Esophagus muscularis mucosa (tissue), 4 donors: ENCODE measurements around the gene TPRKB. TPM values are rescaled to one million over a fixed set of nuclear protein-coding genes. Genes with fewer than 3 reads are reported as not detected.
"Not testable (repeated sequence)": the region's sequence is repeated elsewhere in the genome, so short reads cannot be mapped to it uniquely, and the experiment has no call there.

Experiments
- DNase-seq: peaks from one replicate; pipeline ENCODE4 v3.0.0-alpha.2; 2017; ENCODE audit errors: extremely low spot score
- H3K27ac ChIP-seq, 4 donors: fragments of 200-600 bp; sonication (generic); replicated peaks in 1 of 4; 1 replicate in 3 of 4; 2 replicates in 1 of 4; pipeline ENCODE4 v1.5.1; 2016 to 2019; ENCODE audit warnings: mild to moderate bottlenecking in 1 of 4
- H3K27me3 ChIP-seq, 4 donors: fragments of 200-600 bp; sonication (generic); one replicate each; pipeline versions ENCODE4 v1.5.1 to v1.6.0; 2016 to 2019
- H3K36me3 ChIP-seq, 4 donors: fragments of 200-600 bp; sonication (generic); one replicate each; pipeline ENCODE4 v1.5.1; 2016 to 2019
- H3K4me1 ChIP-seq, 4 donors: fragments of 200-600 bp; sonication (generic); one replicate each; pipeline ENCODE4 v1.5.1; 2016 to 2019
- H3K4me3 ChIP-seq, 4 donors: fragments of 200-600 bp; sonication (generic); 1 replicate in 2 of 4; 2 replicates in 2 of 4; pipeline ENCODE4 v1.5.1; 2016 to 2019; ENCODE audit warnings: mild to moderate bottlenecking in 4 of 4, moderate library complexity in 1 of 4
- H3K9me3 ChIP-seq, 4 donors: fragments of 200-600 bp; sonication (generic); 1 replicate in 3 of 4; 2 replicates in 1 of 4; pipeline ENCODE4 v1.5.1; 2016 to 2019
- CTCF ChIP-seq, 3 experiments: fragments of 200-600 bp in 2 of 3; fragments of 450-650 bp in 1 of 3; sonication (generic) in 2 of 3; IDR thresholded peaks; one replicate each; pipeline ENCODE4 v1.5.1; 2017 to 2019; ENCODE audit warnings: antibody characterized with exemption in 3 of 3, mild to moderate bottlenecking in 2 of 3, moderate library complexity in 1 of 3
- EP300 ChIP-seq: sonication (generic); formaldehyde crosslinking; IDR thresholded peaks from one replicate; pipeline ENCODE4 v1.6.1; 2017; ENCODE audit warnings: antibody characterized with exemption
- POLR2A ChIP-seq: fragments of 450-650 bp; IDR thresholded peaks from one replicate; pipeline ENCODE4 v1.6.1; 2017; ENCODE audit warnings: antibody characterized with exemption, moderate library complexity, mild to moderate bottlenecking, low read depth
- POLR2AphosphoS5 ChIP-seq, 2 donors: sonication (generic); formaldehyde crosslinking; IDR thresholded peaks; one replicate each; pipeline ENCODE4 v1.6.1; 2017; ENCODE audit warnings: antibody characterized with exemption in 2 of 2
- WGBS: methylation state at CpG from one replicate; pipeline ENCODE4 v1.1.5; 2018; 5-methylcytosine and 5-hydroxymethylcytosine counted together
- intact Hi-C: fragments of 100-400 bp; cut with DNase I; formaldehyde crosslinking; loops from one replicate; pipeline ENCODE4 v1.15.1; 2023
- total RNA-seq, 4 donors: library from RNA; depleted of rRNA; stranded (reverse); fragments of >200 nt; gene quantifications; one replicate each; pipeline versions ENCODE4 v1.1.0 to v1.2.1, GENCODE V29; 2016

The TPRKB gene
- total RNA-seq, 4 donors from 2014 or later: 13.6 to 30.3 (median 23.4) TPM

- Histone ChIP-seq H3K4me3 (no peak overlapping the region), H3K4me1 (no peaks in the 10 kb centered on the region), H3K9me3 (no peaks in the 10 kb centered on the region), H3K27ac (no peak overlapping the region), H3K27me3 (no peaks in the 10 kb centered on the region), H3K36me3 (no peaks in the 10 kb centered on the region)
- intact Hi-C loops: no loop called here
- no peak for TF ChIP-seq POLR2A
- 86% methylated on average over 10 of the region's 11 CpGs for WGBS
- DNase-seq: peak; percentile 62
These were observed 18.1 kb downstream of the TPRKB start for GRCh38 chr2:73718851-73719621.

GRCh38 chr2:73718421-73718820 is 18.7 kb downstream of the TPRKB start:
- Histone ChIP-seq H3K36me3 (no peaks in the 10 kb centered on the region), H3K4me3 (no peak overlapping the region), H3K27ac (no peak overlapping the region), H3K4me1 (no peaks in the 10 kb centered on the region), H3K27me3 (no peaks in the 10 kb centered on the region), H3K9me3 (no peaks in the 10 kb centered on the region)
- WGBS: 84% methylated on average over 5 of the region's 6 CpGs
- no peak for TF ChIP-seq CTCF (IDR thresholded peaks at IDR 0.05)
- TF ChIP-seq POLR2AphosphoS5 (IDR thresholded peaks at IDR 0.05): no peak
- no peak for TF ChIP-seq POLR2A
- no peak for TF ChIP-seq EP300
- peak; percentile 7 for DNase-seq
- intact Hi-C loops: no loop called here

- H3K27me3 ChIP-seq, H3K27ac ChIP-seq, DNase-seq, H3K36me3 ChIP-seq, H3K9me3 ChIP-seq, H3K4me3 ChIP-seq, H3K4me1 ChIP-seq, intact Hi-C loops: not testable (repeated sequence)
- no CpG with 5 or more reads among the region's 4 CpGs for WGBS
These were observed 19.4 kb downstream of the TPRKB start for GRCh38 chr2:73717695-73718094.

GRCh38 chr2:73717251-73717606 is 19.9 kb downstream of the TPRKB start:
- H3K27ac ChIP-seq: no peak overlapping the region
- H3K4me1 ChIP-seq: no peaks in the 10 kb centered on the region
- no peaks in the 10 kb centered on the region for H3K9me3 ChIP-seq
- TF ChIP-seq CTCF (IDR thresholded peaks at IDR 0.05) (no peak), POLR2A (no peak), POLR2AphosphoS5 (IDR thresholded peaks at IDR 0.05) (no peak), EP300 (no peak)
- H3K36me3 ChIP-seq: no peaks in the 10 kb centered on the region
- intact Hi-C loops: no loop called here
- H3K27me3 ChIP-seq: no peaks in the 10 kb centered on the region
- peak; percentile 77 for DNase-seq
- no peak overlapping the region for H3K4me3 ChIP-seq

GRCh38 chr2:73716543-73717250 is 20.4 kb downstream of the TPRKB start:
- Histone ChIP-seq H3K27ac (peak overlapping the region in 3 of 4 donors; percentile 22 to 68 (median 34)), H3K4me1 (no peaks in the 10 kb centered on the region), H3K4me3 (peak overlapping the region in 1 of 4 donors; percentile 28), H3K9me3 (no peaks in the 10 kb centered on the region), H3K36me3 (no peaks in the 10 kb centered on the region), H3K27me3 (no peaks in the 10 kb centered on the region)
- peak; percentile 66 for DNase-seq
- WGBS: 42% methylated on average over 8 of the region's 8 CpGs
- intact Hi-C loops: no loop called here
- TF ChIP-seq EP300: no peak
- TF ChIP-seq POLR2A: no peak
- no peak for TF ChIP-seq CTCF (IDR thresholded peaks at IDR 0.05)
- TF ChIP-seq POLR2AphosphoS5 (IDR thresholded peaks at IDR 0.05): no peak
